Esophagus squamous epithelium (tissue), 4 donors: ENCODE measurements around the gene KBTBD12.

Experiments
- POLR2A ChIP-seq, 4 donors: fragments of 450-650 bp; IDR thresholded peaks; one replicate each; pipeline ENCODE4 v1.6.1; 2017; ENCODE audit warnings: antibody characterized with exemption in 4 of 4, mild to moderate bottlenecking in 4 of 4, moderate library complexity in 3 of 4
- TF ChIP-seq, protein P1 (sequence below), 6 experiments: fragments of 450-650 bp in 4 of 6; fragments of 200-600 bp in 2 of 6; sonication (generic) in 2 of 6; IDR thresholded peaks; one replicate each; pipeline ENCODE4 v1.5.1; 2016 to 2019; ENCODE audit warnings: antibody characterized with exemption in 6 of 6, mild to moderate bottlenecking in 4 of 6, moderate library complexity in 4 of 6

DNA sequence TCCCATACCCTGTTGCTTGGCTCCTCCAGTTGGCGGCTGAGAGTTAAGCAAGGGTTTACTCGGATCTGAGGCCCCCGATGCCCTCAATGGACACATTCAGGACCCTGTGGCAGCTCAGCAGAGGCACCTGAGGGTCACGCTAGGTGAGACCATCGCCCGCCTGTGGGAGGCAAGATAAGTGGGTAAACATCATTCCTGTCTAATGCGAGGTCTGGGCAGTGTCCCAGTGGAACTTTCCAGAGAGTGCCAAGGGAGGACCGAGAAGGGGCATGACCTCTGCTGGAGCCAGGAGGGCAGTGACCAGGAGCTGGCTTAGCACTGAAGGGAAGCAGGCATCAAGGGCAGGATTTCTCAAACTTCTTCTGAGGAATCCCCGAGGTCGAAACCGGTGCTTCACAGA, 71.8 kb downstream of the KBTBD12 start:
- TF ChIP-seq, protein P1, sequence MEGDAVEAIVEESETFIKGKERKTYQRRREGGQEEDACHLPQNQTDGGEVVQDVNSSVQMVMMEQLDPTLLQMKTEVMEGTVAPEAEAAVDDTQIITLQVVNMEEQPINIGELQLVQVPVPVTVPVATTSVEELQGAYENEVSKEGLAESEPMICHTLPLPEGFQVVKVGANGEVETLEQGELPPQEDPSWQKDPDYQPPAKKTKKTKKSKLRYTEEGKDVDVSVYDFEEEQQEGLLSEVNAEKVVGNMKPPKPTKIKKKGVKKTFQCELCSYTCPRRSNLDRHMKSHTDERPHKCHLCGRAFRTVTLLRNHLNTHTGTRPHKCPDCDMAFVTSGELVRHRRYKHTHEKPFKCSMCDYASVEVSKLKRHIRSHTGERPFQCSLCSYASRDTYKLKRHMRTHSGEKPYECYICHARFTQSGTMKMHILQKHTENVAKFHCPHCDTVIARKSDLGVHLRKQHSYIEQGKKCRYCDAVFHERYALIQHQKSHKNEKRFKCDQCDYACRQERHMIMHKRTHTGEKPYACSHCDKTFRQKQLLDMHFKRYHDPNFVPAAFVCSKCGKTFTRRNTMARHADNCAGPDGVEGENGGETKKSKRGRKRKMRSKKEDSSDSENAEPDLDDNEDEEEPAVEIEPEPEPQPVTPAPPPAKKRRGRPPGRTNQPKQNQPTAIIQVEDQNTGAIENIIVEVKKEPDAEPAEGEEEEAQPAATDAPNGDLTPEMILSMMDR (IDR thresholded peaks at IDR 0.05) = no peak
- no peak for TF ChIP-seq POLR2A (IDR thresholded peaks at IDR 0.05)
